Transverse colon (tissue), 4 donors: ENCODE results near the gene HEPN1. TPM values are rescaled to one million over a fixed set of nuclear protein-coding genes. Genes with fewer than 3 reads are reported as not detected.

Source experiments
- DNase-seq: peaks from one replicate; pipeline ENCODE4 v3.0.0-alpha.2; 2019
- H3K27ac ChIP-seq, 4 donors: fragments of 200-600 bp; sonication (generic); 2 replicates each; pipeline ENCODE4 v1.5.1; 2016 to 2018; ENCODE audit warnings: inconsistent platforms in 4 of 4
- H3K27me3 ChIP-seq: fragments of 200-600 bp; sonication (generic); 2 replicates; pipeline ENCODE4 v1.5.1; 2017; ENCODE audit warnings: inconsistent platforms
- H3K36me3 ChIP-seq, 4 donors: fragments of 200-600 bp; sonication (generic); 2 replicates each; pipeline ENCODE4 v1.5.1; 2017 to 2019; ENCODE audit warnings: inconsistent platforms in 4 of 4
- H3K4me1 ChIP-seq, 4 donors: fragments of 200-600 bp; sonication (generic); 2 replicates each; pipeline ENCODE4 v1.5.1; 2017 to 2020; ENCODE audit warnings: inconsistent platforms in 4 of 4
- H3K4me3 ChIP-seq, 4 donors: fragments of 200-600 bp; sonication (generic); 1 replicate in 1 of 4; 2 replicates in 3 of 4; pipeline versions ENCODE4 v1.5.1 to v1.6.1; 2017 to 2019; ENCODE audit warnings: inconsistent platforms in 4 of 4
- H3K9me3 ChIP-seq, 2 donors: fragments of 200-600 bp; sonication (generic); 2 replicates each; pipeline ENCODE4 v1.5.1; 2017 to 2019; ENCODE audit warnings: inconsistent platforms in 2 of 2
- EP300 ChIP-seq: sonication (generic); formaldehyde crosslinking; IDR thresholded peaks from one replicate; pipeline ENCODE4 v1.6.1; 2017; ENCODE audit warnings: antibody characterized with exemption, low read depth
- POLR2A ChIP-seq: fragments of 450-650 bp; IDR thresholded peaks from one replicate; pipeline ENCODE4 v1.6.1; 2016; ENCODE audit warnings: antibody characterized with exemption, mild to moderate bottlenecking, moderate library complexity
- POLR2AphosphoS5 ChIP-seq, 3 donors: sonication (generic); formaldehyde crosslinking; IDR thresholded peaks; one replicate each; pipeline ENCODE4 v1.6.1; 2016; ENCODE audit warnings: antibody characterized with exemption in 3 of 3
- WGBS, 2 donors: methylation state at CpG; one replicate each; pipeline ENCODE4 v1.1.5; 2018; ENCODE audit warnings: low coverage in 1 of 2; 5-methylcytosine and 5-hydroxymethylcytosine counted together
- in situ Hi-C, 4 donors: fragments of 200-750 bp; cut with MboI; loops; one replicate each; pipeline versions ENCODE4 v1.15.0 to v1.15.1; 2017; ENCODE audit warnings: low sequenced_read_pairs in 3 of 4, low pct_ligation_motif_present in 1 of 4, low pct_unique_long_range_greater_than_20kb in 1 of 4
- intact Hi-C: fragments of 100-400 bp; cut with DNase I; formaldehyde crosslinking; loops from one replicate; pipeline ENCODE4 v1.15.1; 2023; ENCODE audit warnings: low total_unique reads
- total RNA-seq, 4 donors: library from RNA; depleted of rRNA; stranded (reverse); fragments of >200 nt; gene quantifications; one replicate each; pipeline ENCODE4 v1.1.0, GENCODE V29; 2016
- TF ChIP-seq, protein P1 (sequence below), 5 experiments: fragments of 200-600 bp in 3 of 5; fragments of 450-650 bp in 2 of 5; sonication (generic) in 3 of 5; IDR thresholded peaks; 1 replicate in 2 of 5; 2 replicates in 3 of 5; pipeline ENCODE4 v1.5.1; 2016 to 2017; ENCODE audit warnings: antibody characterized with exemption in 5 of 5, inconsistent platforms in 3 of 5, mild to moderate bottlenecking in 2 of 5, moderate library complexity in 1 of 5

HEPN1 gene
- total RNA-seq, 4 donors from 2014 or later: not detected

DNA sequence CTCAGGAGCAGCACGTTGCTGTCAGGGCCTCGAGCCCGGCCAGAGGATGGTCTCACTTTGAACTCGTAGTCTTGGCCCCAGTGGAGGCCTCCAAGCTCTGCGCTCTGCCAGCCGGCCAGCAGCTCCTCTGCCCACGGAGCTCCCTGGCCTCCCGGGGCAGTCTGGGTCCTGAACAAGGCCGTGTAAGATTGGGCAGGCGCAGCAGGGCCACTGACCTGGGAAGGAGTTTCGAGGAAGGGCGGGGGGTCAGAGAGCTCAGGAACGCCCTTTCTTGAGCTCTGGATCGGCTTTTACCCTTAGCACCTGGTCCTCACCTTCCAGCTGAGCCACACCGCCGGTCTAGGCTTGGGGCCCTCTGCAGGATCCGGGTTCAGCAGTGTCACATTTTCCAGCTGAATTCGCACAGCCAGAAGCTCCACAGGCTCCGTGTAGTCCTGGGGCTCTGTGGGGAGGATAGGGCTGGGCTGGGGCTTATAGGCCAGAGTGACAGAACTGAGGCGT lies 23.5 kb upstream of the HEPN1 start:
- Histone ChIP-seq H3K9me3 (no peaks in the 10 kb centered on the region), H3K4me3 (no peak overlapping the region), H3K36me3 (no peaks in the 10 kb centered on the region), H3K27me3 (peaks cover 4% of the 10 kb centered on the region), H3K27ac (peak overlapping the region in 2 of 4 donors; percentile 7 to 12), H3K4me1 (no peaks in the 10 kb centered on the region)
- in situ Hi-C loops (no loop called here), intact Hi-C loops (no loop called here)
- WGBS, 2 donors: 83% methylated on average over 20 of the region's 20 CpGs; no CpG with 5 or more reads in 1 of the 2 donors
- no peak for TF ChIP-seq POLR2A
- DNase-seq: no peak

DNA sequence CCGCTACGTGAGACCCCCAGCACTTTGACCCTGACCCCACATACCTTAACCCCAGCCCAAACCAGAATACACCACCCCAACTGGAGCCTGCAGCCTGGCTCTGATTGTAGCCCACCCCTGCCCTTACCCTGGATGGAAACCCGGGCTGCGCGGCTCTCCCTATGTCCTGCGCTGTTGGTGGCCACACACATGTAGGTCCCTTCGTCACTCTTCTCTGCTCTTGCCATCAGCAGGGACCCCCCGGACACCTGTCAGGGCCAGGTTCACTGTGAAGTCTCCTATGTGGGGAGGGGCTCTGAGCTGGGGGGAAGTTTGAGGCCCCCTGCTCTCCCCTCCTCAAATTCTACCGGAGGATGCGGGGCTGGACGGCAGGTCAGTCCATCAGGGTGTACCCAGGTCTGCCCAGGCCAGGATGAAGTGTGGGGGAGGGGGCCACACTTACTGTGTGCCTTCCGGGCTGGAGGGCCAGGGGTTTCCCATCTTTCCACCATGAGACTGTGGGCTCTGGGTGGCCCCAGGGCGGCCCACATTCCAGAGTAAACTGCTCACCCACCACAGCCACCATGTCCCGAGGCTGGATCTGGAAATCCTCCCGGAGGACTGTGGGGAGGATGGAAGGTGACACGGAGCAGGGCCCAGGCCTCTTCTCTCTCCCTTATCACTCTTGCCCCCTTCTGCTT lies 22.8 kb upstream of the HEPN1 start:
- no peak overlapping the region for H3K4me3 ChIP-seq
- in situ Hi-C loops: no loop called here

DNA sequence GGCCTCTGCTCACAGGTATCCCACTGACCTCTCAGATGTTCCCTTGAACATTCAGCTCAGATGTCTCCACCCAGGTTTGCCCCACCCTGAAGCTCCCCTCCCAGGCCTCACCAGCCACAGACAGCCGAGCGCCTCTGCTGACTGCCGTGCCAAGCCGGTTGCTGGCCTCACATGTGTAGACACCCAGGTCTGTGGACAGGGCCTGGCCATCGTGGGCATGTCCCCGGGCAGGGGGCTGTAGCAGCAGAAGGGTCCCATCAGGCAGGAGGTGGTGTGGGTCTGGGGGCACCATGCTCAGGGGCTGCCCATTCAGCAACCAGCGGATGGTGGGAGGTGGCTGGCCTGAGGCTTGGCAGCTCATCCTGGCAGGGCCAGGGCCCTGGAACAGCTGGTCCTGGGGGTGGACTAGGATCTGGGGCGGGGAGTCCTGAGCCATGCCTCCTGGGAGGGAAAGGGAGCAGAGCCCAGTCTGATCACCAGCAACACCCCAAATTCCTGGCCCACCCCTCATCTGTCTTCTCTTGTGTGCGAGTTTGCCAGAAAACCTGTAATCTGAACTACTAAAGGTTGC lies 22.1 kb upstream of the HEPN1 start:
- TF ChIP-seq EP300 (no peak), POLR2AphosphoS5 (IDR thresholded peaks at IDR 0.05) (no peak), POLR2A (no peak)
- TF ChIP-seq, protein P1, sequence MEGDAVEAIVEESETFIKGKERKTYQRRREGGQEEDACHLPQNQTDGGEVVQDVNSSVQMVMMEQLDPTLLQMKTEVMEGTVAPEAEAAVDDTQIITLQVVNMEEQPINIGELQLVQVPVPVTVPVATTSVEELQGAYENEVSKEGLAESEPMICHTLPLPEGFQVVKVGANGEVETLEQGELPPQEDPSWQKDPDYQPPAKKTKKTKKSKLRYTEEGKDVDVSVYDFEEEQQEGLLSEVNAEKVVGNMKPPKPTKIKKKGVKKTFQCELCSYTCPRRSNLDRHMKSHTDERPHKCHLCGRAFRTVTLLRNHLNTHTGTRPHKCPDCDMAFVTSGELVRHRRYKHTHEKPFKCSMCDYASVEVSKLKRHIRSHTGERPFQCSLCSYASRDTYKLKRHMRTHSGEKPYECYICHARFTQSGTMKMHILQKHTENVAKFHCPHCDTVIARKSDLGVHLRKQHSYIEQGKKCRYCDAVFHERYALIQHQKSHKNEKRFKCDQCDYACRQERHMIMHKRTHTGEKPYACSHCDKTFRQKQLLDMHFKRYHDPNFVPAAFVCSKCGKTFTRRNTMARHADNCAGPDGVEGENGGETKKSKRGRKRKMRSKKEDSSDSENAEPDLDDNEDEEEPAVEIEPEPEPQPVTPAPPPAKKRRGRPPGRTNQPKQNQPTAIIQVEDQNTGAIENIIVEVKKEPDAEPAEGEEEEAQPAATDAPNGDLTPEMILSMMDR (IDR thresholded peaks at IDR 0.05): no peak
- in situ Hi-C loops (no loop called here), intact Hi-C loops (no loop called here)
- Histone ChIP-seq H3K27ac (peak overlapping the region; percentile 7 to 57 (median 34)), H3K36me3 (no peaks in the 10 kb centered on the region), H3K27me3 (peaks cover 5% of the 10 kb centered on the region), H3K4me3 (no peak overlapping the region), H3K4me1 (no peaks in the 10 kb centered on the region), H3K9me3 (no peaks in the 10 kb centered on the region)
- DNase-seq: no peak
- 86% methylated on average over 9 of the region's 9 CpGs; no CpG with 5 or more reads in 1 of the 2 donors for WGBS, 2 donors

More for the DNA sequence above, 22.8 kb upstream of the HEPN1 start:
- Histone ChIP-seq H3K27me3 (peaks cover 4% of the 10 kb centered on the region), H3K9me3 (no peaks in the 10 kb centered on the region), H3K36me3 (no peaks in the 10 kb centered on the region), H3K4me1 (no peaks in the 10 kb centered on the region), H3K27ac (peak overlapping the region; percentile 7 to 49 (median 16))
- whole genome bisulfite sequencing, 2 donors: 88 to 98% methylated on average over 5 to 16 of the region's 16 CpGs
- intact Hi-C loops: no loop called here
- TF ChIP-seq POLR2A (no peak), EP300 (no peak), POLR2AphosphoS5 (IDR thresholded peaks at IDR 0.05) (no peak)
- TF ChIP-seq, protein P1 (IDR thresholded peaks at IDR 0.05): no peak
- DNase-seq: no peak

DNA sequence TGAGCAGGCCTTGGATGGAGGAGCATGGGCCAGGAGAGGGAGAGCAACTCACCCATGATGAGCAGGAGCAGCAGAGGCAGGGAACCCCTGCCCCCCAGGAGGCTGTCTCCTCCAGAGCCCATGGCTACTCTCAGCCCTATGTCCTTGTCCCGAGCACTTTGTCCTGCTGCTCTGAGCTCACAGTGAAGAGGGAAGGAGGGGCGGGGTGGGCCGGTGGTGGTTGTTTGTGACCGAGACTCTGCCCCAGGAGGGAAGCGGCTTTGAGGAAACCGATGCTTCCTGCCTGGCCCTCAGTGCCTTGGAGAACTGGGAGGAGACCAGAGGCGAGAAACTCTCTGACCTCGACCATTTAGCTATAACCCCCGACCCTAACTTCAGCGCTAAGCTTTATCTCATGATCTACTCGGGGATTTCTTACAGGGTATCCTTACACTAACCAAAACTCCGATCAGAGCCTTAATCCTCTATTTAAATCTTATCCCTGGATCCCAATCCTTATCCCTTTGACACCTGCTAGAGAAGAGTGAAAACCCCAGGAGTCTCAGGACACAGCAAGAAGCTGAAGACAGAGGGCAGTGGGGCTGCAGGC lies 21.3 kb upstream of the HEPN1 start, which contains the start of gene ROBO4:
Gene ROBO4, minus strand, starts transcription at position 192 of the 589 bp plus-strand sequence. Its CDS starts 70 bp downstream, at position 122.
- Histone ChIP-seq H3K9me3 (no peaks in the 10 kb centered on the region), H3K4me1 (no peaks in the 10 kb centered on the region), H3K27me3 (peaks cover 8% of the 10 kb centered on the region), H3K27ac (peak within 1 kb of the TSS; percentile 20 to 57 (median 43)), H3K36me3 (no peaks in the 10 kb centered on the region), H3K4me3 (no peak within 1 kb of the TSS)
- TF ChIP-seq EP300: no peak
- TF ChIP-seq, protein P1 (IDR thresholded peaks at IDR 0.05): no peak
- no peak for TF ChIP-seq POLR2A
- TF ChIP-seq POLR2AphosphoS5 (IDR thresholded peaks at IDR 0.05): no peak
- WGBS, 2 donors: 29 to 39% methylated on average over 4 to 12 of the region's 12 CpGs
- DNase-seq: no peak
- intact Hi-C loops (no loop called here), in situ Hi-C loops (no loop called here)
